Dedifferentiated amniotic fluid mesenchymal stem cell (primary cell): ENCODE data around the gene ABCB10.
A peak's percentile ranks its signal among the peaks of the same experiment; 100 is the strongest.
"Not testable (repeated sequence)": the region's sequence is repeated elsewhere in the genome, so short reads cannot be mapped to it uniquely, and the experiment has no call there.

ENCODE experiments used
- DNase-seq: peaks from one replicate; pipeline ENCODE4 v3.0.0-alpha.2; 2016; ENCODE audit errors: extremely low spot score

ABCB10 gene

DNA sequence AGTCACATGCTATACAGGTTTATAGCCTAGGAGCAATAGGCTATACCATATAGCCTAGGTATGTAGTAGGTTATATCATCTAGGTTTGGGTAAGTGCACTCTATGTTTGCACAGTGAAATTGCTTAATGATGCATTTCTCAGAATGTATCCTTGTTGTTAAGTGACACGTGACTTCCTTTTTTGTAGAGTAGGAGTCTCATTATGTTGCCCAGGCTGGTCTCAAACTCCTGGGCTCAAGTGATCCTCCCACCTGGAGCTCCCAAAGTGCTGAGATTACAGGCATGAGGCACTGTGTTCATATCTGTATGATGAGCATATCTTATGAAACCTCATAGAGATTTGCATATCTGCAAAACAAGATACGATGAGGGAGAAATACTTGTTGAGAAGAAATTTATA is 13.8 kb upstream of the ABCB10 start:
- DNase-seq = no peak

DNA sequence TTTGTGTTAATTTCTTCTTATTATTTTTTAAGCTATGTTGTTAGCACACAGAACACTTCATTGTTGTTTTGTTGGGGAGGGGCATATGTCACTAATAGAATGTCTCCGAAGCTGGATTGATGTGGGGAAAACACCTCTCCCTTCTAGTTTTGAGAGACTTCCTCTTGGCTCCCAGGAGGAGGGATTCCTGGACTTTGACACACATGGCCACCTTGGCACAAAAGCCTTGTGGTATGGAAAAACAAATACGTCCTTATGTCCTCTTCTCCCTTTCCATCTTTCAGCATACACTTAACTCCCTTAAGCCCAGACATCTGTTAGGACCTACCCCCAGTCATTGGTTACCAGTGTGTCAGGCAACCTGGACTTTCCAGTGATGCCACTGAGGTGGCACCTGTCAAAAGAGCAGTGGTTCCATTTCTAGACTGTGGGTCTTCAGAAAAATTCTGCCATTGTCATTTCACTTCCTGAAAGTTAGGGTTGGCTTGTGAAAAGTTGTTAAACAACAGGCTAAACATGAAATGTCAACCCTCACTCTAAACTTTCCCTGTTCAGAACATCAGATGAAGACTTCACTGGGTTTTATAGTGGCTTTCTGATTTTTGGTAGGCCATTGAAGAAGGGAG is 12.5 kb upstream of the ABCB10 start:
- DNase-seq = no peak

DNA sequence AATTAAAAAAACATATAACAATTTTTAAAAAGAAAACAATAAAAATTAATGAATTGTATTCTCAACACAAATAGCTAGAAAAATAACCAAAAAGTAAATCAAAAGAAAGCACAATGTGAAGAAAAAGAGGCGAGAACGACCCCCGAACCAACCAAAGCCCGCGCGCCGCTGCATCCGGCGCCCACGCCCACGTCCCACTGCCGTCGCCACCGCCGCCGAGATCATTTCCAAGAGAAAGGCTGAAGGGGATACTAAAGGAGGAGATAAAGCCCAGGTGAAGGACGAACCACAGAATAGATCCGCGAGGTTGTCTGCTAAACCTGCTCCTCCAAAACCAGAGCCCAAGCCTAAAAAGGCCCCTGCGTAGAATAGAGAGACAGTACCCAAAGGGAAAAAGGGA is 11.8 kb upstream of the ABCB10 start:
- no peak for DNase-seq

DNA sequence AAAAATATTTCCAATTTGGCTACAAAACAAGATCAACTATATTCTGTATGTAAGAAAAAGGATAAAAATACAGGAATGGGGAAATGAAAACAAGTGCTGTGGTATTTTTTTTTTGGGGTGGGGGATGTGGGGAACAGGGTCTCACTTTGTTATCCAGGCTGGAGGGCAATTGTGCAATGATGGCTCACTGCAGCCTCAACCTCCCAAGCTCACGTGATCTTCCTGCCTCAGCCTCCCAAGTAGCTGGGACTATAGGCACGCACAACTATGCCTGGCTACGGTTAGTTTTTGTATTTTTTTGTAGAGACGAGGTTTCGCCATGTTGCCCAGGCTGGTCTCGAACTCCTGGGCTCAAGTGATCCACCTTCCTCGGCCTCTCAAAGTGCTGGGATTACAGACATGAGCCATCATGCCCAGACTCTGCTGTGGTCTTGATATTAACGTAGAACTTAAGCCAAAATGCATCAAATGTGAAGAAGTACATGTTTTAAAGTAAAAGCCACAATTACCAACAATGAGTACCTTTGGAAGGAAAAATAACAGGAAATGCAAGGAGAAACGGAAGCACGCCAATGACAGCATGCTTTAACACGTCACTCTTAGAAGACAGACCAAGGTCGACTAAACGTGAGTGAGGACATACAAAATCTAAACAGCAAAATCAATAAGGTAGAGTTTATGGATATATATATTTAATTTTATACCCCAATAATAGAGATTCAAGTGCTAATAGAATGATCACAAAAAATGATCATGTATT is 8.8 kb upstream of the ABCB10 start:
- no peak for DNase-seq

DNA sequence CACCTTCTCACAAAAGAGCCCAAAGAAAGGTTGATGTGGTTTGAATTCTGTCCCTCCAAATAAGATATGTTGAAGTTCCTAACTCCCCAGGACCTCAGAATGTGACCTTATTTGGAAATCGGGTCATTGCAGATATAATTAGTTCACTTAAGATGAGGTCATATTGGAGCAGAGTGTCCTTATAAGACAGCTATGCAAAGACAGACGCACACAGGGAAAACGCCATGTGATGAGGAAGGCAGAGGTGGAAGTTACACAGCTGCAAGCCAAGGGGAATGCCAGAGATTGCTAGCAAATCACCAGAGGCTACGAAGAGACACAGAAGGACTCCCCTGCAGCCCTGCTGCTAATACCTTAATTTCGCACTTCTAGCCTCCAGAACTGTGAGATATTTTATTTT is 5.2 kb upstream of the ABCB10 start:
- no peak for DNase-seq

DNA sequence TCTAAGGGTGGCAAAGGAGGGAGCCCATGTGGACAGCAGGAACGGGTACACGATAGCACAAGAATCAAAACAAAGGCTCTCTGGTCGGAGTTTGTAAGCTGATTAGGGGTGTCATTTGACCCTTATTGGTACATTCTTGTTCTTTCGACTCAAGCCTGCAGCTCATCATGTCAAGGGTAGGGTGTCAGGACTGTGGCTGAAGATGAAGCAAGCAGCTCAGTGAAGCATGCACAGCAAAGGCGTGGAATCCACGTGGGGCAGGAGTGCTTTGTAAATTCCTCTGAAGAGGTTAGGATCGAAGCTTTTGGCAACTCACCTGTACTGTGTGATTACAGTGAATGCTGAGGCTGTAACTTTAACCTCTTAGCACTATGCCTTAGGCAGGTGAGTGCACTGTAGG is 4.7 kb upstream of the ABCB10 start:
- no peak for DNase-seq

DNA sequence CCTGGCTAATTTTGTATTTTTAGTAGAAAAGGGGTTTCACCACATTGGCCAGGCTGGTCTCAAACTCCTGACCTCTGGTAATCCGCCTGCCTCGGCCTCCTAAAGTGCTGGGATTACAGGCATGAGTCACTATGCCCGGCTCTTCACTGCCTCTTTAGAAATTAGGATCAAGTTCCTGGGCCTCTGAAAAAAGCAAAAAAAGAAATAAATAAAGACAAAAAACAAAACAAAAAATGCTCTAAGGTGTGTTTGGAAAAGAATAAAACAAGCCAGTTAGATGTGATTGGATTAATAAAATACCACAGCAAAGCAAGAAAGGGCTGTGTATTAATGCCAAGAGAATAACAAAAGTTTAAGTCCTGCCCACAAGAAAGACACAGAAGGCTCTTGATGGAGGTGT is 4.2 kb upstream of the ABCB10 start:
- DNase-seq = no peak

DNA sequence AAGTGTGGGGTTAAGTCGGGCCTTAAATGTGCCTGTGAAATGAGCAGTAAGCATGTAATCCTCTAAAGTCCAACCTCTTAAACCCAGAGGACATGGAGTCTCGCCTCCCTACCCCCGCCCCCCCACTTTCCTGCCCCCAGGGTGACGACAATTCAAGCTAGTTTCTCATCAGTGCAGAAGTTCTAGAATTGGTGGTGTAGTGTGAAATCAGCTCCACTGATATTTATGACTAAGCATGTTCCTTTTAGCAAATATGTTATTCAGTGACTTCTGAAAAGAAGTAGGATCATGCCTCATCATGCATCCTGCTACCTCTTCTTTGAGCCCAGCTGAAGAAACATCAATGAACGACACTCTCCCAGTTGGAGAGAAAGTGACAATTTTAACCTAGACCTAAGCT is 2.6 kb upstream of the ABCB10 start:
- DNase-seq = no peak

DNA sequence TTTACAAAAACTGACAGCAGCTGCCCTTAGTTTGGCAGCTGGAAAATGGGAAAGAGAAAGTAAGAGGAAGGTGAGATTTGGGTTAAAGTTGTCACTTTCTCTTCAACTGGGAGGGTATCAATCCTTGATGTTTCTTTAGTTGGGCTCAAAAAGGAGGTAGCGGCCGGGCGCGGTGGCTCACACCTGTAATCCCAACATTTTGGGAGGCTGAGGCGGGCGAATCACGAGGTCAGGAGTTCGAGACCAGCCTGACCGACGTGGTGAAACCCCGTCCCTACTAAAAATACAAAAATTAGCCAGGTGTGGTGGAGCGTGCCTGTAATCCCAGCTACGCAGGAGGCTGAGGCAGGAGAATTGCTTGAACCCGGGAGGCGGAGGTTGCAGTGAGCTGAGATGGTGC is 1.6 kb upstream of the ABCB10 start:
- DNase-seq = not testable (repeated sequence)

DNA sequence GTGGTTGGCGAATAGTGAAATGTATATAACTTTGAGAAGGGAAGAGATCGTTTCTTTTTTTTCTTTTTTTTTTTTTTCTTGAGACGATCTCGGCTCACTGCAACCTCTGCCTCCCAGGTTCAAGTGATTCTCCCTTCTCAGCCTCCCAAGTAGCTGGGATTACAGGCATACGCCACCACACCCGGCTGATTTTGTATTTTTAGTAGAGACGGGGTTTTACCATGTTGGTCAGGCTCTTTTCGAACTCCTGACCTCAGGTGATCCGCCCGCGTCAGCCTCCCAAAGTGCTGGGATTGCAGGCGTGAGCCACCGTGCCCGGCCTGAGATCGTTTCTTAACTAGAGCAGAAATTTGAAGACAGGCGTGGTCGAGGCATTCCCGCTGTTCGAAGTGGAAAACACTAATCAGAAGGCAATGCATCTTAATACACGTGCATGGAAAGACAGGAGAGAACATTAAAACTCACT is 862 bp upstream of the ABCB10 start:
- DNase-seq = not testable (repeated sequence)

DNA sequence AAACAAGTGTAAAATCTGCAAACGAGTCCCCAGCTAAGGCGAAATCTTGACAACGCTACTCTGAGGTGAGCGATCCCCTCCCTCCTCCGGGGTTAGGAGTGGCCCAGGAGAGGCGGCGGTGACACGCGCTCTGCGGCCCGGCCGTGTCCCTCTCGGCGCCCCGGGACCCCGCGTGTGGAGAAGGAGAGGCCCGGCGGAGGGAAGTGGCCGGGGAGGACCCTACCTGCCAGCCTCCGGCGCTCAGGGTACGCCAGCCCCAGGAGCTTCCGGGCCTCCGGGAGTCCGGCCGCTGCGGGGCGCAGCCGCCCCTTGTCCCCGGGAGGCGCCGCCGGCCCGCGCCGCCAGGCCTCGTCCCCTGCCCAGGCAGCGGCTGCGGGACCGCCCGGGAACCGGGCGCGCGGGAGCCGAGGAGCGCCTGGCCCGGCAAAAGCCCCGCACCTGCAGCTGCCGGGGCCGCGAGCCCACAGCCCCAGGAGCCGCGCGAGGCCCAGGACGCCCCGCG is 543 bp downstream of the ABCB10 start:
- DNase-seq = no peak

DNA sequence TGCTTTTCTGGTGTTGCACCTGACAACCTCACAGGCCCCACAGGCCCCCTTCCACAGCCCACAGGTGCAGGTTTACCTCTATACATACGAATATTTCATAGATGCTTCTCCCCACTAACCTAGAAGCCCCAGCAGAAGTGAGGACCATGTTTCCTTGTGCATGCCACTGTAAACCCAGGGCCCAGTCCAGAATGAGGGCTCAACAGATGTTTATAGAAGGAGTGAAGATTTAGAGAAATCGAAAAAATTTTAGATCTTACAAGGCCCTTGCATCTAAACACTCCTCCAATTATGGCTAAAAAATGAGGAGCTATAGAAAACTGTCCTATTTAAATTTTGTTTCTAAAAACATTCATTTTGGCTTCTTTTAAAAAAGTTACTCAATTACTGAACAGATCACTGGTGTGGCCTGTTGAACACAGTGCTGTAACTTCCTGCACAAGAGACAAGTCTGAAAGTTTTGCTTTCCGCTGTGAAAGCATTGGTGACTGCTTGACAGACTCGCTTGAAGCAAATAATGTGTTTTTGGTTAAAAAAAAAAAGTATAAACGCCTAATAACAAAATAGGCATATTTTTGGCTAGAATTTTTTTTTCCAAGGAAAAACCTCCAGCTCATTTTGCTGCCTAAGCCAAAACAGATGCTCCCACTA is 1.2 kb downstream of the ABCB10 start:
- DNase-seq = peak; percentile 17

DNA sequence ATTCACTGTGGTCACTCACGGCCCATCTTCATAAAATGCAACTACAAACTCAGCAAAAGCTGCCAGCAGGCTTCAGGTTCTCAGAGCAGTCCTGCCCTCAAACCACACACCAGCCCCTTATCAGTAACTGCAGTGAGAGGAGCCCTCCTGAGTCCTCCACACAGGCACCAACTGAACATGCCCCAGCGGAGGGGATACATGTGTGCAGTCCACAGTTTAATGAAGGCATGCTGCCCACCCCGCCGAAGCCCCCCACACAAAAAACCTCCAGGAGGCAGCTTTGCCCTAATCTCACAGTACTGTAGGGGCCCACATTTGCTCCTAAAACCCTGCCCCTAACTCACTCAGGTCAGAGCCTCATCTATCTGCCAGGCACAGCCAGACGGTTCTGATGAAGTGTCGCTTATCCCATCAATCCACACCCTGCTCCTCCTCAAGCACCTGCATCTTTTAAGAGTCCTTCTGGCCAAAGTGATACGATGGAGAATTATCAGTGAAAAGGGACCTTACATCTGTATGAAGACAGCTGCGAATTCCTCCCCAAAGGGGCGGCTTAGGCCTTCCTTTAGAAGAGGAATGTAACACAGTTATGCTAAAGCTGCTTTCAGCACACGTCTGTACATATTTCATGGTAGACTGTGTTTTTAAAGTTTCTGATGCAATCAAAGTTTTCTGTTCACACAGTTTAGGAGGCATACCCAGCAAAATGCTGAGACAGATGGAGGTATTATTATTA is 3.5 kb downstream of the ABCB10 start:
- DNase-seq = no peak

DNA sequence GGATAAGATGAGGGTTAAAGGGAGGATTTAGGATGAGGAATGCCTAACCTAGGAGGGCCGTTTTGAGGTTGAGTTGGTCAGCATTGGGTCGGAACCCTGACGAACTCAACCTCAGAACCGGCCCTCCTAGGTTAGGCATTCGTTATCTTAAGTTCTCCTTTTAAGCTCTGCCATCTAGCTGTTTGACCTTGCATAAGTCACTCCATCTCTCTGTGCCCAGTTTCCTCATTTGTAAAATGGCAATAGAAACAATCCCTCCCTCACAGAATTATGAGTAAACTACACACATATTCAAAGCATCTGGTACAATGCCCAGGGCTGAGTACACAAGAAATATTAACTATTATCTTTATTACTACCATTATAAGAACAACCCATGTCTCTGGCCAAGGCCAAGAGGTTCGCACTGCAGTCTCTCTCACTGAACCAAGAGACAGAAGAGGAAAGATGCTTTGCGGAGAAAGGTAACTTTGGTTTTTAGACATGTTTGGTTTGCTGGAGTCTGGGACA is 4.8 kb downstream of the ABCB10 start:
- DNase-seq = no peak

DNA sequence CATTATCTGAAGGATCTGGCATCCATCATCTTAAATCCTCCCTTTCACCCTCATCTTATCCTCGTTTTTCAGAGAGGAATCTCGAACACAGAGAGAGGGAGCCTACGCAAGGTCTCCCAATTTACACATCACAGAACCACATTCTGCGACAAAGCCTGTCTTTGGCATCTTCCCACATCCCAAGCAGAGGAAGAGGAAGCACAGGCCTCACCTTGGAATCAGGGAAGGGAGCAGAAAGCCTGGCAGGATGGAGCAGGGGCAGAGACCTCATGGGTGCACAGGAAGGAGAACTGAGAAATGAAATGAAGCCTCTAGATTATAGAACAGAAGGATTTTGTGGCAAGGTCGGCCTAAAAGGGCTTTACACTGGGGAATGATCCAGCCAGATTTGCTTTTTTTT is 5.8 kb downstream of the ABCB10 start:
- no peak for DNase-seq

DNA sequence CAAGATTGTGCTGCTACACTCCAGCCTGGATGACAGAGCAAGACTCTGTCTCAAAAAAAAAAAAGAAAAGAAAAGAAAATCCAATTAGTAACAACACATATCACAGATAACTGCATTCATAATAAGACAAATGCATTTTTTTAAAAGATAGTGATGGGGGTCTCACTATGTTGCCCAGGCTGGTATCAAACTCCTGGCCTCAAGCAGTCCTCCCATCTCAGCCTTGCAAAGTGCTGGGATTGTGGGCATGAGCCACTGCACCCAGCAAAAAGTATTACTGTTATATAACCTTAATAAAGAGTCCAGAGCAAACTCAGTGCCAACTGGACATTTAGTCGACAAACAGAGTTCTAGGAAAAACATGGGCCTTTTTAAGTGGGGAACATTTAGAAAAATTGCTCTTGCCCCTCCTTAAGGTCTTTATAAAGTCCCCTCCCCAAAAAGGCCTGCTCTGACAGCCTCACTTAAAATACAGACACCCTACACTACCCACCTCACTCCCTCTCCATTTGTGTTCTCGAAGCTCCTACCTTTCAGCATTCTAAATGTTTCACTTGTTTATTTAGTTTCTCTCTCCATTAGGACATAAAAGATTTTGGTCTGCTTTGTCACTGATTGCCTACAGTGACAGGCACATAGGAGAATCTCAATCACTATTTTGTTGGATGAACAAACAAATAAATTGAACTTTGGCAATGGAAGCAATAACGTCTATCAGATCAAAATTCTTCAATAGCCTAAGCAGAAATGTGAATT is 7.5 kb downstream of the ABCB10 start:
- no peak for DNase-seq

DNA sequence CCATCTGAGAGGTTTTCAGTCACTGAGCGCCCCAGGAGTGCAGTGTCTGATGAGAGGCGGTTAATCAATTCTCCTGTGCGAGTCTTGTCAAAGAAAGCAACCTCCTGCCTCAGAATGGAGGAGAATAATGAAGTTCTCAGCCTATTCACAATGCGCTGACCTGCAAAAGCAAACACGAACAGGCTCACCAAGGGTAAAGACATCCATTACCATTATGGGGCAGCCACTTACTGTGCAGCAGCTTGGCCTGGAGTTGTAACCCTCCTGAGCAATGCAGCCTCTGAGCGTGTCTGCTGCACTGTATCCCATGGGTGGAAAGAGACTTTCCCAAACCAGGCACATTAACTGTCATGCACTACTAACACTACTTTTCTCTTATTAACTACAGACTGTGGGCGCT is 11.0 kb downstream of the ABCB10 start:
- DNase-seq = no peak

DNA sequence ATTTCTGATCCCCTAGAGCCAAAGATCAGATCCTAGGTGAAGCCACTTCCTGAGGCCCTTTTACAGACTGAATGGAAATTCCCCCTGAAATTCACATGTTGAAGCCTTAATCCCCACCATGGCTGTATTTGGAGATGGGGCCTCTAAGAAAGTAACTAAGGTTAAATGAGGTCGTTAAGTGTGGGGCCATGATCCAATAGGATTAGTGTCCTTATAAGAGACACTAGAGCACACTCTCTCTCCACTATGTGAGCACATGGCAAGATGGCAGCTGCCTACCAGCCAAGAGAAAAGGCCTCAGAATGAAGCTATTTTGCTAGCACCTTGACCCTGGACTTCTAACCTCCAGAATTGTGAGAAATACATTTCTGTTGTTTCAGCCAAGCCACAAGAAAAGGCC is 13.9 kb downstream of the ABCB10 start:
- no peak for DNase-seq

DNA sequence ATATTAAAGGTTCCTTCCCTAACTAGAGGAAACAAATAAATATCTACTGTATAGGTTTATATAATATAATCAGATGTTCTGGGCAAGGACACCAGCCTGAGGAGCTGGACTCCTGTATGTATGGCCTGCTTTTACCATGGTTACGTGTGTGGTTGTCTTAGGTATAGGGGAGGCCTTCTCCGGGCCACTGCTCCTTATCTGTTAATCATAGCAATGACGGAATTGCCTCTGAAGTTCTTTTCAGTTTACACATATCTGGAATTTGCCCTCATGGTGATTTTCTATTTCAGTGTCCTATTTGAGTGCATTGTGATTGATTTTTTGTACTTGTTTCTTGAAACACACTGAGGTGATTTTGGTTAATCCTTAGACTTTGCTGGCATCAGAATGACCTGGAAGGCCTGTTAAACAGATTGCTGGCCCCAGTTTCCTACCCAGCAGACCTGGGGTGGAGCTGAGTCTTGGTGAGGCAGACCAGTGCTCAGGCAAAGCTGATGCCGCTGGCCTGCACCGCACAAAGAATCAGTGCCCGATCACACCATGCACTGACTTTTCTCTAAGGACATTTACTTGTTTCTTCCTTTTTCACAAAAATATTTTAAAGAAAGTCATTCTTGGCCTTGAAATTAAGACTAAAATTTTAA is 18.5 kb downstream of the ABCB10 start:
- DNase-seq = no peak

DNA sequence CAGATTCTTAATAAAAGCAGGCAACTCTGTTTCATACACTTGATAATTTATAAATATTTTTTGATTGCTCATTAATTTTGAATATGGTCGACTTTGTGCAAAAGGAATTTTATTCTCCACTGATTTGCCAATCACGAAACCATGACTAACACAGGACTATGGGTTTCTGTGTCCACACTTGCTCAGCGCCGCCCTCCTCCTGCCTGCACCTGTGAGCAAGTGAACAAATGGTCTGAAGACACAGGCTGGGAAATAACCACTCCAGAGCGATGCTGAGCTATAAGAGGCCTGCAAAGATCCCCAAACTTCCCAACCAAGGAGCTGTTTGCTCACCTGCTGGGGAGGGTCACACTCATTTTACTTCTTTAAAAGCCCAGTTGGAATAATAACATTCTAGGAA is 19.6 kb downstream of the ABCB10 start:
- no peak for DNase-seq

DNA sequence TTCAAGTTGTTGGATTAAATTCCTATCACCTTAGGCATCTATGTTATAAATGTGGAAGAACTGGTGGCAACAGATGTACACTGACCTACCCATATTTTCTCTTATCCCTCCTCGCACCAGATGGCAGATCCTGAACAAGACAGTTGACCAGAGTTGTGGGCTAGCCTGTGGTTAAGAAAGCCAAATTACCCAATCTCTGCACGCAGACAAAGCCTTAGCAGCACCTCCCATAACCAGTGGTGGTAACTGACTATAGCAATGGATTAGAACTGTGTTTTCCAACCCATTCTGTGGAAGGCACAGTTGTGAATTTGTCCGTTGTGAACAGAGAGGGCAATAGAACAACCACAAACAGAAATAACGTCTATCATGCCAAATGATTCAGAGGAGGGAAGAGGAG is 20.6 kb downstream of the ABCB10 start:
- DNase-seq = no peak
